GM12878 (cell line): ENCODE results near the gene MYH6.

Source experiments
- CTCF ChIP-seq, 3 experiments: IDR thresholded peaks in 2 of 3; conservative IDR thresholded peaks in 1 of 3; 2 replicates each; pipeline ENCODE4 v1.5.1; 2011; ENCODE audit warnings: low read depth in 3 of 3, low read length in 3 of 3, mild to moderate bottlenecking in 3 of 3, control low read depth in 2 of 3, moderate library complexity in 2 of 3, inconsistent platforms in 1 of 3, mixed read lengths in 1 of 3; ENCODE audit not compliant: control insufficient read depth in 2 of 3, insufficient read depth in 1 of 3; ENCODE audit errors: extremely low read depth in 1 of 3
- CUX1 ChIP-seq: IDR thresholded peaks from 2 replicates; pipeline ENCODE4 v1.6.1; 2012; ENCODE audit warnings: improper control_type of control experiment, low read depth, low read length; ENCODE audit not compliant: insufficient replicate concordance
- EP300 ChIP-seq, 2 experiments: fragments of 150-350 bp in 1 of 2; IDR thresholded peaks; 2 replicates each; pipeline ENCODE4 v1.6.1; 2011 to 2012; ENCODE audit warnings: low read depth in 2 of 2, low read length in 2 of 2, borderline replicate concordance in 1 of 2, improper control_type of control experiment in 1 of 2, inconsistent platforms in 1 of 2; ENCODE audit not compliant: control insufficient read depth in 1 of 2
- JUNB ChIP-seq: IDR thresholded peaks from 2 replicates; pipeline ENCODE4 v1.6.1; 2016; ENCODE audit warnings: antibody characterized with exemption, mild to moderate bottlenecking
- MYC ChIP-seq: IDR thresholded peaks from 2 replicates; pipeline ENCODE4 v1.6.1; 2011; ENCODE audit warnings: mild to moderate bottlenecking, low read length, moderate library complexity, inconsistent platforms; ENCODE audit not compliant: insufficient read depth, insufficient replicate concordance, insufficient read length, severe bottlenecking
- POLR2A ChIP-seq: IDR thresholded peaks from 2 replicates; pipeline ENCODE4 v1.6.1; 2011; ENCODE audit warnings: low read depth, mild to moderate bottlenecking, low read length
- TBL1XR1 ChIP-seq: IDR thresholded peaks from 2 replicates; pipeline ENCODE4 v1.6.1; 2012; ENCODE audit warnings: low read depth, low read length, improper control_type of control experiment

- TF ChIP-seq MYC (no peak), CUX1 (no peak), CTCF (IDR thresholded peaks at IDR 0.05 in 2 of 3, conservative IDR thresholded peaks at IDR 0.05 in 1 of 3; ENCODE audit: control insufficient read depth in 2 of 3, extremely low read depth in 1 of 3, insufficient read depth in 1 of 3, low read depth in 3 of 3, low read length in 3 of 3) (no peak), JUNB (no peak), POLR2A (no peak), EP300 (IDR thresholded peaks at IDR 0.05; ENCODE audit: borderline replicate concordance in 1 of 2, control insufficient read depth in 1 of 2, low read depth in 2 of 2, low read length in 2 of 2) (no peak), TBL1XR1 (no peak)
Measured at GRCh38 chr14:23339506-23340268, 68.4 kb downstream of the MYH6 start.
